Neural cell (in vitro differentiated cells): Measurements from ENCODE around the gene PRDX5. TPM values are rescaled to one million over a fixed set of nuclear protein-coding genes. Genes with fewer than 3 reads are reported as not detected.
A peak's percentile ranks its signal among the peaks of the same experiment; 100 is the strongest.

Source experiments
- H2AFZ ChIP-seq: fragments of 200-600, 300-800 bp; sonication (generic), shearing (Covaris generic); 2 replicates; pipeline ENCODE4 v1.6.0; 2014; ENCODE audit warnings: low read depth, mild to moderate bottlenecking, antibody characterized with exemption, low read length, moderate library complexity
- H3F3A ChIP-seq: fragments of 200-600 bp; shearing (Covaris generic); 2 replicates; pipeline ENCODE4 v1.6.1; 2016; ENCODE audit warnings: mild to moderate bottlenecking, moderate library complexity, mixed read lengths, antibody characterized with exemption, low read length; ENCODE audit not compliant: insufficient read depth, poor library complexity, severe bottlenecking
- H3K27ac ChIP-seq: fragments of 200-600, 300-800 bp; sonication (generic), shearing (Covaris generic); 2 replicates; pipeline ENCODE4 v1.5.1; 2014; ENCODE audit warnings: mild to moderate bottlenecking, low read length, moderate library complexity
- H3K27me3 ChIP-seq: fragments of 300-800, 200-600 bp; sonication (generic), shearing (Covaris generic); 2 replicates; pipeline ENCODE4 v1.6.0; 2014; ENCODE audit warnings: mild to moderate bottlenecking, low read depth, low read length, moderate library complexity; ENCODE audit not compliant: insufficient read depth
- H3K36me3 ChIP-seq: fragments of 300-800, 200-600 bp; sonication (generic), shearing (Covaris generic); 2 replicates; pipeline ENCODE4 v1.5.1; 2014; ENCODE audit warnings: mild to moderate bottlenecking, antibody characterized with exemption, low read length, moderate library complexity; ENCODE audit not compliant: insufficient read depth
- H3K4me2 ChIP-seq: fragments of 300-800, 200-600 bp; sonication (generic), shearing (Covaris generic); 2 replicates; pipeline ENCODE4 v1.6.0; 2014; ENCODE audit warnings: mild to moderate bottlenecking, low read length
- H3K4me3 ChIP-seq: fragments of 300-800, 200-600 bp; sonication (generic), shearing (Covaris generic); 2 replicates; pipeline ENCODE4 v1.5.1; 2014; ENCODE audit warnings: mild to moderate bottlenecking, low read length, moderate library complexity
- H3K79me2 ChIP-seq: fragments of 200-600 bp; shearing (Covaris generic); replicated peaks from 2 replicates; pipeline ENCODE4 v1.6.0; 2014; ENCODE audit warnings: mild to moderate bottlenecking, low read length, moderate library complexity; ENCODE audit not compliant: insufficient read depth
- H3K9ac ChIP-seq: fragments of 300-800, 200-600 bp; sonication (generic), shearing (Covaris generic); 2 replicates; pipeline ENCODE4 v1.6.1; 2016; ENCODE audit warnings: mild to moderate bottlenecking, low read length, mixed read lengths
- H3K9me2 ChIP-seq: fragments of 200-600 bp; shearing (Covaris generic); 2 replicates; pipeline ENCODE4 v1.6.1; 2016; ENCODE audit warnings: mild to moderate bottlenecking, low read length, mixed read lengths; ENCODE audit not compliant: insufficient read depth
- H3K9me3 ChIP-seq: fragments of 200-600, 300-800 bp; sonication (generic), shearing (Covaris generic); 2 replicates; pipeline ENCODE4 v1.6.1; 2016; ENCODE audit warnings: mild to moderate bottlenecking, mixed run types, low read length, moderate library complexity, mixed read lengths
- H4K20me1 ChIP-seq: fragments of 200-600 bp; shearing (Covaris generic); 2 replicates; pipeline ENCODE4 v1.6.1; 2016; ENCODE audit warnings: mild to moderate bottlenecking, mixed run types; ENCODE audit not compliant: insufficient read depth
- CTCF ChIP-seq: fragments of 450-650 bp; IDR thresholded peaks from 2 replicates; pipeline ENCODE4 v1.5.1; 2014; ENCODE audit warnings: antibody characterized with exemption, mild to moderate bottlenecking, moderate library complexity; ENCODE audit not compliant: poor library complexity, severe bottlenecking
- EP300 ChIP-seq: fragments of 450-650 bp; conservative IDR thresholded peaks from 2 replicates; pipeline ENCODE4 v1.6.1; 2014; ENCODE audit warnings: antibody characterized with exemption, mild to moderate bottlenecking, moderate library complexity; ENCODE audit not compliant: poor library complexity, severe bottlenecking
- EZH2 ChIP-seq: fragments of 200-600, 300-800 bp; shearing (Covaris generic), sonication (generic); IDR thresholded peaks from 2 replicates; pipeline ENCODE4 v1.6.1; 2014; ENCODE audit warnings: antibody characterized with exemption, low read length, borderline replicate concordance, mild to moderate bottlenecking; ENCODE audit not compliant: insufficient read depth, poor library complexity, severe bottlenecking
- MXI1 ChIP-seq: fragments of 450-650 bp; conservative IDR thresholded peaks from 2 replicates; pipeline ENCODE4 v1.6.1; 2014; ENCODE audit warnings: antibody characterized with exemption, mild to moderate bottlenecking; ENCODE audit not compliant: poor library complexity, severe bottlenecking
- POLR2AphosphoS5 ChIP-seq: IDR thresholded peaks from 2 replicates; pipeline ENCODE4 v1.6.1; 2012
- RAD21 ChIP-seq: fragments of 450-650 bp; conservative IDR thresholded peaks from 2 replicates; pipeline ENCODE4 v1.6.1; 2014; ENCODE audit warnings: antibody characterized with exemption, mild to moderate bottlenecking, moderate library complexity
- REST ChIP-seq: IDR thresholded peaks from 2 replicates; pipeline ENCODE4 v1.6.1; 2012; ENCODE audit warnings: borderline replicate concordance
- SMC3 ChIP-seq: fragments of 450-650 bp; conservative IDR thresholded peaks from 2 replicates; pipeline ENCODE4 v1.6.1; 2014; ENCODE audit warnings: antibody characterized with exemption, mild to moderate bottlenecking, moderate library complexity; ENCODE audit not compliant: poor library complexity
- TAF1 ChIP-seq: IDR thresholded peaks from 2 replicates; pipeline ENCODE4 v1.6.1; 2012; ENCODE audit warnings: low read depth
- polyA plus RNA-seq: library from polyadenylated mRNA; depleted of rRNA; stranded (reverse); fragments of >200 nt; gene quantifications from 2 replicates; pipeline ENCODE4 v1.2.3, GENCODE V29; 2014

The PRDX5 gene
- polyA plus RNA-seq, 1 donor from 2014 or later = 452 TPM

GRCh38 chr11:64353715-64354506, 36.0 kb downstream of the PRDX5 start:
- H3K9me2 ChIP-seq = no peaks in the 10 kb centered on the region
- no peak overlapping the region for H3K4me2 ChIP-seq
- no peak overlapping the region for H2AFZ ChIP-seq
- no peaks in the 10 kb centered on the region for H4K20me1 ChIP-seq
- H3K4me3 ChIP-seq = no peak overlapping the region
- no peaks in the 10 kb centered on the region for H3K36me3 ChIP-seq
- H3K27me3 ChIP-seq = no peaks in the 10 kb centered on the region
- no peaks in the 10 kb centered on the region for H3K79me2 ChIP-seq
- no peaks in the 10 kb centered on the region for H3K9me3 ChIP-seq
- no peak overlapping the region for H3K9ac ChIP-seq
- TF ChIP-seq TAF1 = no peak
- TF ChIP-seq POLR2AphosphoS5 = no peak
- TF ChIP-seq SMC3 = no peak
- TF ChIP-seq CTCF = no peak
- TF ChIP-seq EZH2 = no peak
- no peak for TF ChIP-seq EP300
- no peak for TF ChIP-seq RAD21
- no peak for TF ChIP-seq MXI1
- TF ChIP-seq REST = no peak
- no peak overlapping the region for H3K27ac ChIP-seq
- H3F3A ChIP-seq = no peaks in the 10 kb centered on the region

DNA sequence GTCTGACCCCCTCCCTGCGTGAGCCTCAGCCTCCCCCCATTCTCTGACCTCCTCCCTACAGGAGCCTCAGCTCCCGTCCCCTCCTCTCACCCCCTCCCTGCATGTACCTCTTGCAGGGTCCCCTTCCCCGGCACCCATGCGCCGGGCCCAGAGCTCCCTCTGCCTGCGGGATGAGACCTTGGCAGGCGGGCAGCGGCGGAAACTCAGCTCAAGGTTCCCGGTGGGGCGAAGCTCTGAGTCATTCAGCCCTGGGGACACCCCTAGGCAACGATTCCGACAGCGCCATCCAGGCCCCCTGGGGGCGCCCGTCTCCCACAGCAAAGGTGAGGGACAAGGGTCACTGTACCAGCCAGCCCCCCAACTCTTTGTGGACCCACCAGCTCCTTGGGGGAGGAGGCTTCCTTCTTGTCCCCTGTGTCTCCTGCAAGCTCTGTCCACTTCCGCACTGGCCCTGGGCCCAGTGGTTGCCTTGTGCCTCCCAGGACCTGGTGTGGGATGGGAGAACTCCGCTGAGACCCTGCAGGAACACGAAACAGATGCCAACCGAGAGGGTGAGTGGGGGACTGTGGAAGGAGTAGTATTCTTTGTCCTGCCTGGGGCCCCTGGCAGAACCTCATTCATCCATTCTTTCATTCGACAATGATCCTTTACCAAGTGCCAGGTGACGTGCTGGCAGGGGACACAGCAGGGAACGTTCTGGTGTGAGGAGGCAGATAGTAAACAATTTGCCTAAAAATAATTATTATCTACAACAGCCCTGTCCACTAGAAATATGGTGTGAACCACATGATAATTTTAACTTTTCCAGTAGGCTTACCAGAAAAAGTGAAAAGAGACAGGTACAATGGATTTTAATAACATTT, 37.4 kb downstream of the PRDX5 start:
- no peak overlapping the region for H3K27ac ChIP-seq
- peak; percentile 34 for TF ChIP-seq CTCF
- no peak for TF ChIP-seq REST
- no peaks in the 10 kb centered on the region for H3K9me2 ChIP-seq
- no peaks in the 10 kb centered on the region for H3K36me3 ChIP-seq
- no peak overlapping the region for H3K4me2 ChIP-seq
- H3K27me3 ChIP-seq = no peaks in the 10 kb centered on the region
- H4K20me1 ChIP-seq = no peaks in the 10 kb centered on the region
- no peak overlapping the region for H3K4me3 ChIP-seq
- H3K79me2 ChIP-seq = no peaks in the 10 kb centered on the region
- H3F3A ChIP-seq = no peaks in the 10 kb centered on the region
- no peak overlapping the region for H3K9ac ChIP-seq
- H2AFZ ChIP-seq = no peak overlapping the region
- H3K9me3 ChIP-seq = no peaks in the 10 kb centered on the region
